Measurements from ENCODE around the gene CUTC.

- TF ChIP-seq CTCF (IDR thresholded peaks at IDR 0.05) (no peak), RFX5 (IDR thresholded peaks at IDR 0.05) (no peak), MAZ (IDR thresholded peaks at IDR 0.05; ENCODE audit: borderline replicate concordance, low read depth, low read length) (no peak), ESRRA (IDR thresholded peaks at IDR 0.05; ENCODE audit: borderline replicate concordance, low read length) (no peak), MAFK (IDR thresholded peaks at IDR 0.05; ENCODE audit: partially characterized antibody) (no peak), ZFP36 (IDR thresholded peaks at IDR 0.05; ENCODE audit: borderline replicate concordance, partially characterized antibody) (no peak), HOXA7 (CRISPR knock-in tag; IDR thresholded peaks at IDR 0.05) (no peak)
These were observed 66.0 kb downstream of the CUTC start for GRCh38 chr10:99798031-99798430.

All from A549 (cell line).